ENCODE data around the gene KRT36. TPM values are rescaled to one million over a fixed set of nuclear protein-coding genes. Genes with fewer than 3 reads are reported as not detected.
A peak's percentile ranks its signal among the peaks of the same experiment; 100 is the strongest.

KRT36 gene
- total RNA-seq, 2 donors from 2014 or later: not detected

DNA sequence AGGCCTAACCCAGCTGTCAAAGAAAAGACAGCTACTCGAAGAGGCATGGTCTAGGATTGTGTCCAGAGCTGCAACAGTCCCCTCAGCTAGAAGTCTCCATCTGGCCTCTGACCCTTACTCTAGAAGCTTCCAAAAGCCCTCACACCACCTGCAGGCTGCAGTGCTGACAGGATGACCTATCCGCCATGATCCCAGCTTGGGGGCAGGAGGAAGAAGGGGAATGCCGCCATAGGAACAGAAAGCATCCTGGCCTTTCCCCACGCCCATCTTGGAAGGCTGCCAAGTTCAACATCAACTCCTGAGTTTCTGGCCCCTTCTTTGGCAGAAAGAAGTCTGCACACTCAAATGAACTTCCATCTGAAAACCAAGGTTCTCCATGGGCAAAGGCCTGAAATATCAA is 3.1 kb upstream of the KRT36 start:
- Histone ChIP-seq H3K4me1 (ENCODE audit: control insufficient read depth in 1 of 2, low read depth in 2 of 2) (peaks cover 5 to 9% of the 10 kb centered on the region in 2 donors), H3K9me3 (no peaks in the 10 kb centered on the region), H3K27me3 (replicated peaks; ENCODE audit: insufficient read depth) (no peaks in the 10 kb centered on the region), H3K4me3 (no peak overlapping the region), H3K27ac (no peak overlapping the region), H3K36me3 (no peaks in the 10 kb centered on the region)
- DNase-seq (ENCODE audit: low spot score): no peak
- ATAC-seq (ENCODE audit: insufficient number of reproducible peaks, low FRiP score, low read depth): no peak
- TF ChIP-seq, protein P1, sequence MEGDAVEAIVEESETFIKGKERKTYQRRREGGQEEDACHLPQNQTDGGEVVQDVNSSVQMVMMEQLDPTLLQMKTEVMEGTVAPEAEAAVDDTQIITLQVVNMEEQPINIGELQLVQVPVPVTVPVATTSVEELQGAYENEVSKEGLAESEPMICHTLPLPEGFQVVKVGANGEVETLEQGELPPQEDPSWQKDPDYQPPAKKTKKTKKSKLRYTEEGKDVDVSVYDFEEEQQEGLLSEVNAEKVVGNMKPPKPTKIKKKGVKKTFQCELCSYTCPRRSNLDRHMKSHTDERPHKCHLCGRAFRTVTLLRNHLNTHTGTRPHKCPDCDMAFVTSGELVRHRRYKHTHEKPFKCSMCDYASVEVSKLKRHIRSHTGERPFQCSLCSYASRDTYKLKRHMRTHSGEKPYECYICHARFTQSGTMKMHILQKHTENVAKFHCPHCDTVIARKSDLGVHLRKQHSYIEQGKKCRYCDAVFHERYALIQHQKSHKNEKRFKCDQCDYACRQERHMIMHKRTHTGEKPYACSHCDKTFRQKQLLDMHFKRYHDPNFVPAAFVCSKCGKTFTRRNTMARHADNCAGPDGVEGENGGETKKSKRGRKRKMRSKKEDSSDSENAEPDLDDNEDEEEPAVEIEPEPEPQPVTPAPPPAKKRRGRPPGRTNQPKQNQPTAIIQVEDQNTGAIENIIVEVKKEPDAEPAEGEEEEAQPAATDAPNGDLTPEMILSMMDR (IDR thresholded peaks at IDR 0.05): no peak

DNA sequence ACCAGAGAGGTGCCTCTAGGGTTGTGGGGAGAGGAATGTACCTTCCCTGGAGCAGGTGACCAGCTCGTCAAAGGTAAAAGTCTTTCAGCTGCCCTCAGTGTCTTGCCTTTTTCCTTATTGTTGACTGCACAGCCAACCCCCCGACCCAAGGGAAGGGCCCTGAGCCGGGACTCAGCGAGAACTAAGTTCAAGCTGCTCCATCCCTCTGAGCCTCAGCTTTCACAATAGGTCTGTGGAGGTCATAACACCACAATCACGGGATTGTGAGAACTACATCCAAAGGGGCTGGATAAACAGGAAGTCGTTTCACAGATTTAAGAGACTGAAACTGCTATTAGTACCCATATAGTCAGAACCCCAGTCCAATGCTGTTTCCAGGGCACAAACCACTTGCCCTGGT is 2.6 kb upstream of the KRT36 start:
- H3K4me3 ChIP-seq: no peak overlapping the region
- peaks cover 5 to 9% of the 10 kb centered on the region in 2 donors for H3K4me1 ChIP-seq (ENCODE audit: control insufficient read depth in 1 of 2, low read depth in 2 of 2)
- H3K36me3 ChIP-seq: no peaks in the 10 kb centered on the region
- TF ChIP-seq, protein P1 (IDR thresholded peaks at IDR 0.05): no peak
- no peak overlapping the region for H3K27ac ChIP-seq
- no peak for DNase-seq (ENCODE audit: low spot score)
- H3K9me3 ChIP-seq: no peaks in the 10 kb centered on the region
- H3K27me3 ChIP-seq (replicated peaks; ENCODE audit: insufficient read depth): no peaks in the 10 kb centered on the region
- ATAC-seq (ENCODE audit: insufficient number of reproducible peaks, low FRiP score, low read depth): no peak

DNA sequence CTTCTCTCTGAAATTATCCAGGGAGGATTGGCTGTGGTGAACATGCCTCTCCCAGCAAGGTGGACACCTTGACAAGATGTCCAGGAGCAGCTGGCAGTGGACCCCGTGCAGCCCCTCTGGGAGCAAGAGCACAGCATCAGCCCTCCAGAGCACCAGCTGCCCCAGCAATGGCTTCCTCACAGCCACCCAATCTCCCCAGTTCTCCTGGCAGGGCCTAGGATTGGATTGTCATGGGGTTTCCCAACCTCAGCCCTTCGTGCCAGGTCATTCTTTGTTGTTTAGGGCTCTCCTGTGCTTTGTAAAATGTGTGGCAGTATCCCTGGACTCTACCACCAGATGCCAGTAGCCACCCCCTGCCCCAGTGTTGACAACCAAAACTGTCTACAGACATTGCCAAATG is 1.8 kb upstream of the KRT36 start:
- ATAC-seq (ENCODE audit: insufficient number of reproducible peaks, low FRiP score, low read depth) (no peak), DNase-seq (ENCODE audit: low spot score) (no peak)
- H3K4me1 ChIP-seq (ENCODE audit: control insufficient read depth in 1 of 2, low read depth in 2 of 2): peaks cover 5 to 9% of the 10 kb centered on the region in 2 donors
- TF ChIP-seq, protein P1 (IDR thresholded peaks at IDR 0.05): no peak
- H3K9me3 ChIP-seq: no peaks in the 10 kb centered on the region
- no peak overlapping the region for H3K4me3 ChIP-seq
- H3K27me3 ChIP-seq (replicated peaks; ENCODE audit: insufficient read depth): no peaks in the 10 kb centered on the region
- H3K27ac ChIP-seq: no peak overlapping the region
- H3K36me3 ChIP-seq: no peaks in the 10 kb centered on the region

DNA sequence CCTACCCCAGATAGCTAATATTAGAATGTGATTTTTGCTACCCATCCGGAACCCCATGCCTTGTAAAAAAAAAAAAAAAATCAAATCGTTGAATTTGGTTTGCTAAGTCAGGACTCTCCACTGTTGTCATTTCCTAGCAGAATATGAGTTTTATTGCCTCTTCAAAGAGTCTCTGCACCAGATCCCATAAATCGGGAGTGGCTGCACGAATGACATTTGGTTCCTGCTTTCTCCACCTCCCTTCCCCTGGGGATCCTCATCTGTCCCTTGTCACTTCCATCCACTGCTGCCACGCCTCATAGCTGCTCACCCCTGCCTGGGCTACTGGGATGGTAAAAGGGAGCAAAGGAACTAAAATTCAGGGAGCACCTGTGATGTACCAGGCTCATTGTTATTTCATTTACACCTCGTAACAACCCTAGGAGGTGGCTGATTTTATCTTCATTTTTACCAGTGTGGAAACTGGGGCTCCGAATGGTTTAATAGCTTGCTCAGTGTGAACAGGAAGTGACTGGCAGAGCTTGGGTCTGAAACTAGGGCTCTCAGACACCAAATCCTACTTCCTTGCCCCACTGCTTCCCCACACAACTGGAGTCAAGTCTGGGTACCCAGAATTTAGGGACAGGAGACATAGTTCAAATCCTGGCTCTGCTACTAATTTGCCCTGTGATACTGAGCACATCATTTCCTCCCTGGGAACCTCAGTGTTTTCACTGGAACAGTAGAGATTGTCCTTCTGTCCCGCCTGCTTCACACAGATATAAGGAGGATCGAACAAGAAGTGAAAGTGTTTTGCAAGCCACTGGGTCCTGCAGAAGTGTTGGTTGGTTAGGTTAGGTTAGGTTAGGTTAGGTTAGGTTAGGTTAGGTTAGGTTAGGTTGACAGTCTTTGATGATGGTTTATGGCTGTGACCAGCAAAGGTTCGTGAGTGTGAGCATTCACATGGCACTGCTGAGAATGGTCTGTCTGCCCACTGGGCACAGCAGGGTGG is 585 bp upstream of the KRT36 start:
- TF ChIP-seq, protein P1 (IDR thresholded peaks at IDR 0.05): no peak
- H3K9me3 ChIP-seq: no peaks in the 10 kb centered on the region
- H3K27ac ChIP-seq: no peak overlapping the region
- H3K27me3 ChIP-seq (replicated peaks; ENCODE audit: insufficient read depth): no peaks in the 10 kb centered on the region
- ATAC-seq (ENCODE audit: insufficient number of reproducible peaks, low FRiP score, low read depth) (no peak), DNase-seq (ENCODE audit: low spot score) (no peak)
- no peak overlapping the region for H3K4me3 ChIP-seq
- H3K36me3 ChIP-seq: no peaks in the 10 kb centered on the region
- peaks cover 5 to 9% of the 10 kb centered on the region in 2 donors for H3K4me1 ChIP-seq (ENCODE audit: control insufficient read depth in 1 of 2, low read depth in 2 of 2)

DNA sequence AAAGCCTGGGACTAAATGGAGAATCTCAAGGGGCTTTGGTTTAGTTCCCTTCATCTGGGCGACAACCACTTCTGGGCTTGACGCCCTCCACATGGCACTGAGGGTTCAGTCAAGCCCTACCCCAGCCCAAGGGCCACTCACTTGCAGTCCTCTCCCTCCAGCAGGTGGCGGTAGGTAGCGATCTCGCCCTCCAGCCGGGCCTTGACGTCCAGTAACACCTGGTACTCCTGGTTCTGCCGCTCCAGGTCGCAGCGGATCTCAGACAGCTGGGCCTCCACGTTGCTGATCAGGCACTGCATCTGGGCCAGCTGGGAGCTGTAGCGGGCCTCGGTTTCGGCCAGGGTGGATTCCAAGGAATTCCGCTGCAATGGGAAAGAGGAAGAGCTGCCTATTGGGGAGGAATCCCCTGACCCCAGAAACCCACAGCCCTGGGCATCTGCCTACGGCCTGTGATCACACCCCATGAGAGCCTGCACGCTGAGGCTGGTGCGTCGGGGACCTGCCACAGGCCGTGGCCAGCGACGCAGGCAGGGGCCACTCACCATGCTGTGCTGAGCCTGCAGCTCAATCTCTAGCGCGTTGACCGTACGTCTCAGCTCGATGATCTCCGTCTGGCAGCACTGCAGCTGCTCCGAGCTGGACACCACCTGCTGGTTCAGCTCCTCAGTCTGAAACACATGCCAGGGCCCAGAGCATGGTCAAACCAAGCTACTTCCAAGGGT is 2.7 kb downstream of the KRT36 start:
- H3K36me3 ChIP-seq: no peaks in the 10 kb centered on the region
- ATAC-seq (ENCODE audit: insufficient number of reproducible peaks, low FRiP score, low read depth) (no peak), DNase-seq (ENCODE audit: low spot score) (no peak)
- TF ChIP-seq, protein P1 (IDR thresholded peaks at IDR 0.05): peak; percentile 28
- H3K4me1 ChIP-seq (ENCODE audit: control insufficient read depth in 1 of 2, low read depth in 2 of 2): no peaks in the 10 kb centered on the region
- H3K27me3 ChIP-seq (replicated peaks; ENCODE audit: insufficient read depth): no peaks in the 10 kb centered on the region
- H3K4me3 ChIP-seq: no peak overlapping the region
- no peak overlapping the region for H3K27ac ChIP-seq
- H3K9me3 ChIP-seq: no peaks in the 10 kb centered on the region

Data from thoracic aorta (tissue), 2 donors.